HG03097 (cell line): ENCODE measurements around the gene SH3RF1.
"Not testable (repeated sequence)": the region's sequence is repeated elsewhere in the genome, so short reads cannot be mapped to it uniquely, and the experiment has no call there.

Experiments
- ATAC-seq: cut with Tn5 transposase; IDR thresholded peaks from one replicate; pipeline ENCODE4 v1.9.1; 2021; ENCODE audit not compliant: unreplicated experiment, low FRiP score

SH3RF1 gene

GRCh38 chr4:169270810-169271691 is at the start of gene SH3RF1:
Gene SH3RF1, minus strand, starts transcription at chr4:169270956. Its CDS starts 1,744 bp downstream, at chr4:169269212.
- ATAC-seq, result peak; percentile 65

GRCh38 chr4:169315530-169316343 is 45.0 kb upstream of the SH3RF1 start:
- no peak for ATAC-seq

DNA sequence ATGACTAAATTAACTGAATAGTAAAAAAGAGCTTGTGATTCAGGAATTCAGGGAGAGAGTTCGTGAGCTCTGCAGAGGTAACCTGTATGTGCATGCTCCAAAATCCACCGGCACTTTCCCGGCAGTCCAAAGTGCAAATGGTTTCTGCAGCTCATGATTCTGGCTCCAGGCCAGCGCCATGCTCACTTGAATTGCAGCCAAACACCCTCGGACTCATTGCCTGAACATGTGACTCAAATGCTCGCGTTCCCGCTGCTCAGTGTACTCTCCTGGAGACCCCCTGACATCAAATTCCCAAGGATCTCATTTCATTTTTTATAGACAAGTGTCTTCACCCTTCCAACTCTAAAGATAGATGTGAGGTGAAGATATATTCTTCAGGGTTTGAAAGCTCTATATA is 44.1 kb upstream of the SH3RF1 start:
- ATAC-seq, result no peak

GRCh38 chr4:169313732-169314131 is 43.0 kb upstream of the SH3RF1 start:
- ATAC-seq, result no peak

- no peak for ATAC-seq
These were observed 42.1 kb upstream of the SH3RF1 start for GRCh38 chr4:169312690-169313422.

GRCh38 chr4:169311643-169312365 is 41.0 kb upstream of the SH3RF1 start:
- peak; percentile 67 for ATAC-seq

DNA sequence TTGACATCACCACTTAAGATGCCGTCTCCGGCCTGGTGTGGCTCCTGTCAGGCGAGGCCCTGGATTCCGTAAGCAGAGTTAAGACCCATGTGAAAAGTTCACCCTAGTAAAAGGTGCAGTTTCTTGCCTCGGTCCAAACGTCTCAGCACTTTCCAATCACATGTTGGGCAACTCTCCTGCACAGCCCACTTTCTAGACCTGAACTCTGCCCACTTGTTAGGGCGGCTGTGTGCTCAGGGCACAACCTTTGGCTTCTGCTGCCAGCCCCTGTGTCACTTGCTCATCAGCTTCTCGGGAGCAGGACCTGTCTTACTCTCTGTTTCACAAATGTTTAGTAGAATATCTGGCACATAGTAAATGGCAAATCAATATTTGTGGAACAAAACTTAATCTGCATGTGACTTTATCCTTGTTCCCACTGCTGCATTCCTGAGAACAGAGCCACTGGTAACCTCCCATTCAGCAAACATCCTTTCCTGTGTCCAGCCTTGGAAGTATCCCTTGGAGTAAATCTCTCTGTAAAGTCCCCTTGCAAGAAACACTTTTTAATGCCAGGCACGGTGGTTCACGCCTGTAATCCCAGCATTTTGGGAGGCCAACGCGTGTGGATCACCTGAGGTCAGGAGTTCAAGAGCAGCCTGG is 38.7 kb upstream of the SH3RF1 start:
- ATAC-seq, result no peak

GRCh38 chr4:169307576-169307975 is 36.8 kb upstream of the SH3RF1 start:
- ATAC-seq, result no peak

- no peak for ATAC-seq
These were observed 34.9 kb upstream of the SH3RF1 start for GRCh38 chr4:169305651-169306050.

GRCh38 chr4:169305173-169305572 is 34.4 kb upstream of the SH3RF1 start:
- ATAC-seq, result no peak

DNA sequence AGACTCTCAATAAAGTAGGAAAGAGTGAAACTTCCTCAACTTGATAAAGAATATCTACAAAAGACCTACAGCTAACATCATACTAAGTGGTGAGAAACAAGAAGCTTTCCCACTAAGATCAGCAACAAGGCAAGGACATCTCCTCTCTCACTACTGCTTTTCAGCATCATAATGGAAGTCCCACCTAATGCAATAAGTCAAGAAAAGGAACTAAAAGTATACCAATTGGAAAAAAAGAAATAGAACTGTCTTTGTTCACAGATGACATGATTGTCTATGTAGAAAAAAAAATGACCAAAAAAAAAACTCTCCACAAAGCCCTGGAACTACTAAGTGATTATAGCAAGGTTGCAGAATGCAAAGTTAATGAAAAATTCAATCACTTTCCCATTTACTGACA is 25.1 kb upstream of the SH3RF1 start:
- ATAC-seq, result no peak

GRCh38 chr4:169293343-169294176 is 22.8 kb upstream of the SH3RF1 start:
- ATAC-seq, result peak; percentile 89

- ATAC-seq, result not testable (repeated sequence)
These were observed 17.2 kb upstream of the SH3RF1 start for GRCh38 chr4:169287983-169288382.

DNA sequence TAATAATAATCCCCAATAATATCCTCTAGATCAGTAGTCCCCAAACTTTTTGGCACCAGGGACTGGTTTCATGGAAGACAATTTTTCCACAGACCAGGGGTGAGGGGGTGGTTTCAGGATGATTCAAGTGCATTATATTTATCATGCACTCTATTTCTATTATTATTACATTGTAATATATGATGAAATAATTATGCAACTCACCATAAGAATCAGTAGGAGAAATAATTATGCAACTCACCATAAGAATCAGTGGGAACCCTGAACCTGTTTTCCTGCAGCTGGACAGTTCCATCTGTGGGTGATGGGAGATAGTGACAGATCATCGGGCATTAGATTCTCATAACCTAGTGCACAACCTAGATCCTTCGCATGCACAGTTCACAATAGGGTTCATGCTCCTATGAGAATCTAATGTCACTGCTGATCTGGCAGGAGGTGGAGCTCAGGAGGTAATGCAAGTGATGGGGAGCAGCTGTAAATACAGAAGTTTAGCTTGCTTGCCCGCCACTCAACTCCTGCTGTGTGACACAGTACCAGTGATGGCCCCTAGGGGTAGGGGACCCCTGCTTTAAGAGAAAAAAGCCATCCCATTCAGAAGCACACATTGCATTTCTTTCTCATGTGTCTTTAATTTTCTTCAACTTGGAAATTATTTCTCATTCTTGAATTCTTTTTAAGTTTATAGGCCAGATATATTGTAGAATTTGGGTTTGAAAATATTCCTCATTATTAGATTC is 16.0 kb upstream of the SH3RF1 start:
- no peak for ATAC-seq

DNA sequence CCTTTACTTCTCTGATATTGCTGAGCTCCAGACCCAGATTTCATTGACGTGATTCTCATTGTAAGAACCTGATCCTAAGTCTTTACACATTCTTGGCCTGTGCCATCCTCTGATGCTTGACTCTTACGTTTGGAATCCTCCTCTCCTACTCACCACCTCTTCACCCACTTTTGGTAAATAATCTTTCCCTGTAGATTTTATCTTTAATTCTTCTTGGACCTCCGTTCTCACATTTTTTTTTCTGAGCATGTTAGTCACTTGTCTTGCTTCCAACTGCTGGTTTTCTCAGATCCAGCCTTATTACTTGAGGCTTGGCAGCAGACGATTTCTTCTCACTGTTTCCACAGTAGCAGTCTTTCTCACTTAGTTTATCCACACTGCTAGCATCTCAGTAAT is 12.4 kb upstream of the SH3RF1 start:
- ATAC-seq, result no peak

DNA sequence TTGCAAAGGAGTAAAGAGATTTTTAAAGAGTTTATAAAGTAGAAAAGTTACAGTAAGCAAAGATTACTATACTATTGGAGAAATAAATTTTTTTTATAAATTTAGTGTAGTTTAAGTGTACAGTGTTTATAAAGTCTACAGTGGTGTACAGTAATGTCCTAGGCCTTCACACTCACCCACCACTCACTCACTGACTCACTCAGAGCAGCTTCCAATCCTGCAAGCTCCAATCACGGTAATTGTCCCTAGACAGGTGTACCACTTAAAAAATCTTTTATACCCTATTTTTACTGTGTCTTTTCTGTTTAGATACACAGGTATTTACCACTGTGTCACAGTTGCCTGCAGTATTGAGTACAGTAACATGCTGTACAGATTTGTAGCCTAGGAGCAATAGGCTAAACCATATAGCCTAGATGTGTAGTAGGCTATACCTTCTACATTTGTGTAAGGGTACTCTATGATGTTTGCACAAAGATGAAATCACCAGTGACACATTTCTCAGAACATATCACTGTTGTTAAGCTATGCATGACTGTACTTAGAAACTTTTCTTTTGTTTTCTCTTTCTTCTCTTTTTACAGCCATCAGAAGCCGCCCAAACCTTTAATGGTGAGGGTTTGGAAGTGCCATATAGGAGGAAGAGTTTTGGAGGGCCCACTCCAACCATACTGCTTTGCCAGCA is 11.8 kb upstream of the SH3RF1 start:
- no peak for ATAC-seq

DNA sequence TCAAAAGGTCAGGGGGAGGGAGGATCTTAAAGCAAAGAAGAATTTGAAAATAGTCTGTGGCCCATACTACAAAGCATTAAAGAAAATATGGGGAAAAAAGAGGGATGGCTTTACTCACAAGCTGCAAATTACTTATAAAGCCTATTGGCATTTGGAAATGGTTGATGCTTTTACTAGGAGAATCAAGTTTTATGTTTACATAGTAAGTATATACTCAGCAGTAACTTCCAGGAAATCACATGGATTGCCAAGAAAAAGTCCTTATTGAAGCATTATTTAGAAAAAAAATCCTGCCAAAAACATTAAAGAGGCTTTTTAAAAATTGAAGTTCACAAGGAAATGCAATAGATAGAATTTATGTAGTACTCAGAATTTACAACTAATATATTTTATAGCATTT is 8.4 kb upstream of the SH3RF1 start:
- ATAC-seq, result no peak

GRCh38 chr4:169278624-169279023 is 7.9 kb upstream of the SH3RF1 start:
- no peak for ATAC-seq
